ENCODE measurements around the gene CRYAA. TPM values are rescaled to one million over a fixed set of nuclear protein-coding genes. Genes with fewer than 3 reads are reported as not detected.

The CRYAA gene
- total and polyA plus RNA-seq, 9 donors: 0.18 to 0.69 TPM; not detected in 7

- H3K4me1 ChIP-seq (ENCODE audit: control insufficient read depth, insufficient read depth, low read length): peaks cover 31% of the 10 kb centered on the region
- H3K36me3 ChIP-seq (ENCODE audit: control insufficient read depth, insufficient read depth, low read length): no peaks in the 10 kb centered on the region
- no peak for DNase-seq
- 82% methylated on average over 7 of the region's 7 CpGs for WGBS (ENCODE audit: insufficient coverage)
- H3K4me3 ChIP-seq (ENCODE audit: low read length): no peak overlapping the region
- H3K27ac ChIP-seq (ENCODE audit: low read length): no peak overlapping the region
- no peaks in the 10 kb centered on the region for H3K9me3 ChIP-seq (replicated peaks; ENCODE audit: control insufficient read depth, low read depth, low read length)
- peaks cover 15% of the 10 kb centered on the region for H3K27me3 ChIP-seq (ENCODE audit: control insufficient read depth, insufficient read depth, low read length)
These were observed 22.1 kb downstream of the CRYAA start for GRCh38 chr21:43190951-43191350.

- H3K27me3 ChIP-seq (ENCODE audit: control insufficient read depth, insufficient read depth, low read length): peaks cover 15% of the 10 kb centered on the region
- DNase-seq: no peak
- peaks cover 36% of the 10 kb centered on the region for H3K4me1 ChIP-seq (ENCODE audit: control insufficient read depth, insufficient read depth, low read length)
- no peak overlapping the region for H3K4me3 ChIP-seq (ENCODE audit: low read length)
- no peaks in the 10 kb centered on the region for H3K36me3 ChIP-seq (ENCODE audit: control insufficient read depth, insufficient read depth, low read length)
- H3K27ac ChIP-seq (ENCODE audit: low read length): no peak overlapping the region
- no peaks in the 10 kb centered on the region for H3K9me3 ChIP-seq (replicated peaks; ENCODE audit: control insufficient read depth, low read depth, low read length)
- 67% methylated on average over 8 of the region's 10 CpGs for WGBS (ENCODE audit: insufficient coverage)
These were observed 22.7 kb downstream of the CRYAA start for GRCh38 chr21:43191521-43191920.

GRCh38 chr21:43191971-43192370, 23.2 kb downstream of the CRYAA start:
- Histone ChIP-seq H3K4me3 (ENCODE audit: low read length) (no peak overlapping the region), H3K27ac (ENCODE audit: low read length) (no peak overlapping the region), H3K27me3 (ENCODE audit: control insufficient read depth, insufficient read depth, low read length) (peaks cover 15% of the 10 kb centered on the region), H3K4me1 (ENCODE audit: control insufficient read depth, insufficient read depth, low read length) (peaks cover 39% of the 10 kb centered on the region), H3K36me3 (ENCODE audit: control insufficient read depth, insufficient read depth, low read length) (no peaks in the 10 kb centered on the region), H3K9me3 (replicated peaks; ENCODE audit: control insufficient read depth, low read depth, low read length) (no peaks in the 10 kb centered on the region)
- 98% methylated on average over 7 of the region's 7 CpGs for WGBS (ENCODE audit: insufficient coverage)
- no peak for DNase-seq

GRCh38 chr21:43192501-43193081, 23.8 kb downstream of the CRYAA start:
- no peaks in the 10 kb centered on the region for H3K9me3 ChIP-seq (replicated peaks; ENCODE audit: control insufficient read depth, low read depth, low read length)
- 77% methylated on average over 7 of the region's 8 CpGs for WGBS (ENCODE audit: insufficient coverage)
- DNase-seq: no peak
- H3K4me3 ChIP-seq (ENCODE audit: low read length): no peak overlapping the region
- H3K4me1 ChIP-seq (ENCODE audit: control insufficient read depth, insufficient read depth, low read length): peaks cover 43% of the 10 kb centered on the region
- H3K27ac ChIP-seq (ENCODE audit: low read length): no peak overlapping the region
- H3K36me3 ChIP-seq (ENCODE audit: control insufficient read depth, insufficient read depth, low read length): no peaks in the 10 kb centered on the region
- peaks cover 15% of the 10 kb centered on the region for H3K27me3 ChIP-seq (ENCODE audit: control insufficient read depth, insufficient read depth, low read length)

- DNase-seq: no peak
- no peak overlapping the region for H3K27ac ChIP-seq (ENCODE audit: low read length)
- no peak overlapping the region for H3K4me3 ChIP-seq (ENCODE audit: low read length)
- 94% methylated on average over 8 of the region's 11 CpGs for WGBS (ENCODE audit: insufficient coverage)
- peaks cover 15% of the 10 kb centered on the region for H3K27me3 ChIP-seq (ENCODE audit: control insufficient read depth, insufficient read depth, low read length)
- peaks cover 43% of the 10 kb centered on the region for H3K4me1 ChIP-seq (ENCODE audit: control insufficient read depth, insufficient read depth, low read length)
- H3K9me3 ChIP-seq (replicated peaks; ENCODE audit: control insufficient read depth, low read depth, low read length): no peaks in the 10 kb centered on the region
- H3K36me3 ChIP-seq (ENCODE audit: control insufficient read depth, insufficient read depth, low read length): no peaks in the 10 kb centered on the region
These were observed 24.4 kb downstream of the CRYAA start for GRCh38 chr21:43193088-43193650.

- Histone ChIP-seq H3K4me3 (ENCODE audit: low read length) (no peak overlapping the region), H3K4me1 (ENCODE audit: control insufficient read depth, insufficient read depth, low read length) (peaks cover 40% of the 10 kb centered on the region), H3K36me3 (ENCODE audit: control insufficient read depth, insufficient read depth, low read length) (no peaks in the 10 kb centered on the region), H3K9me3 (replicated peaks; ENCODE audit: control insufficient read depth, low read depth, low read length) (peaks cover 1% of the 10 kb centered on the region), H3K27me3 (ENCODE audit: control insufficient read depth, insufficient read depth, low read length) (peaks cover 15% of the 10 kb centered on the region), H3K27ac (ENCODE audit: low read length) (peak overlapping the region; percentile 51)
- 48% methylated on average over 18 of the region's 19 CpGs for WGBS (ENCODE audit: insufficient coverage)
- DNase-seq: peak; percentile 73
These were observed 25.0 kb downstream of the CRYAA start for GRCh38 chr21:43193651-43194302.

GRCh38 chr21:43194303-43195120, 25.7 kb downstream of the CRYAA start:
- 61% methylated on average over 12 of the region's 23 CpGs for WGBS (ENCODE audit: insufficient coverage)
- Histone ChIP-seq H3K4me1 (ENCODE audit: control insufficient read depth, insufficient read depth, low read length) (peaks cover 38% of the 10 kb centered on the region), H3K36me3 (ENCODE audit: control insufficient read depth, insufficient read depth, low read length) (no peaks in the 10 kb centered on the region), H3K4me3 (ENCODE audit: low read length) (no peak overlapping the region), H3K9me3 (replicated peaks; ENCODE audit: control insufficient read depth, low read depth, low read length) (peaks cover 2% of the 10 kb centered on the region), H3K27me3 (ENCODE audit: control insufficient read depth, insufficient read depth, low read length) (peaks cover 15% of the 10 kb centered on the region), H3K27ac (ENCODE audit: low read length) (peak overlapping the region; percentile 51)
- no peak for DNase-seq

- WGBS (ENCODE audit: insufficient coverage): 38% methylated on average over 28 of the region's 32 CpGs
- Histone ChIP-seq H3K4me3 (ENCODE audit: low read length) (no peak overlapping the region), H3K27me3 (ENCODE audit: control insufficient read depth, insufficient read depth, low read length) (peaks cover 15% of the 10 kb centered on the region), H3K4me1 (ENCODE audit: control insufficient read depth, insufficient read depth, low read length) (peaks cover 38% of the 10 kb centered on the region), H3K9me3 (replicated peaks; ENCODE audit: control insufficient read depth, low read depth, low read length) (peaks cover 2% of the 10 kb centered on the region), H3K27ac (ENCODE audit: low read length) (no peak overlapping the region), H3K36me3 (ENCODE audit: control insufficient read depth, insufficient read depth, low read length) (no peaks in the 10 kb centered on the region)
- peak; percentile 38 for DNase-seq
These were observed 26.6 kb downstream of the CRYAA start for GRCh38 chr21:43195121-43196021.

GRCh38 chr21:43196826-43197225, 28.0 kb downstream of the CRYAA start:
- 28% methylated on average over 2 of the region's 6 CpGs for WGBS (ENCODE audit: insufficient coverage)
- Histone ChIP-seq H3K9me3 (replicated peaks; ENCODE audit: control insufficient read depth, low read depth, low read length) (peaks cover 12% of the 10 kb centered on the region), H3K4me1 (ENCODE audit: control insufficient read depth, insufficient read depth, low read length) (peaks cover 38% of the 10 kb centered on the region), H3K36me3 (ENCODE audit: control insufficient read depth, insufficient read depth, low read length) (no peaks in the 10 kb centered on the region), H3K27ac (ENCODE audit: low read length) (no peak overlapping the region), H3K4me3 (ENCODE audit: low read length) (no peak overlapping the region), H3K27me3 (ENCODE audit: control insufficient read depth, insufficient read depth, low read length) (peaks cover 9% of the 10 kb centered on the region)
- peak; percentile 73 for DNase-seq

All from muscle of leg (tissue), 11 donors.